DND-41 (cell line): ENCODE measurements around the gene FLNB.

Source experiments
- EZH2 ChIP-seq: IDR thresholded peaks from 3 replicates; pipeline ENCODE4 v1.6.1; 2012; ENCODE audit warnings: borderline replicate concordance, low read depth, mild to moderate bottlenecking, moderate library complexity, low read length, inconsistent platforms; ENCODE audit not compliant: severe bottlenecking
- TF ChIP-seq, protein P1 (sequence below): IDR thresholded peaks from 2 replicates; pipeline ENCODE4 v1.5.1; 2012; ENCODE audit warnings: borderline replicate concordance, low read length, moderate library complexity, mild to moderate bottlenecking; ENCODE audit not compliant: poor library complexity, severe bottlenecking; ENCODE audit errors: extremely low read depth

- no peak for TF ChIP-seq EZH2
- TF ChIP-seq, protein P1, sequence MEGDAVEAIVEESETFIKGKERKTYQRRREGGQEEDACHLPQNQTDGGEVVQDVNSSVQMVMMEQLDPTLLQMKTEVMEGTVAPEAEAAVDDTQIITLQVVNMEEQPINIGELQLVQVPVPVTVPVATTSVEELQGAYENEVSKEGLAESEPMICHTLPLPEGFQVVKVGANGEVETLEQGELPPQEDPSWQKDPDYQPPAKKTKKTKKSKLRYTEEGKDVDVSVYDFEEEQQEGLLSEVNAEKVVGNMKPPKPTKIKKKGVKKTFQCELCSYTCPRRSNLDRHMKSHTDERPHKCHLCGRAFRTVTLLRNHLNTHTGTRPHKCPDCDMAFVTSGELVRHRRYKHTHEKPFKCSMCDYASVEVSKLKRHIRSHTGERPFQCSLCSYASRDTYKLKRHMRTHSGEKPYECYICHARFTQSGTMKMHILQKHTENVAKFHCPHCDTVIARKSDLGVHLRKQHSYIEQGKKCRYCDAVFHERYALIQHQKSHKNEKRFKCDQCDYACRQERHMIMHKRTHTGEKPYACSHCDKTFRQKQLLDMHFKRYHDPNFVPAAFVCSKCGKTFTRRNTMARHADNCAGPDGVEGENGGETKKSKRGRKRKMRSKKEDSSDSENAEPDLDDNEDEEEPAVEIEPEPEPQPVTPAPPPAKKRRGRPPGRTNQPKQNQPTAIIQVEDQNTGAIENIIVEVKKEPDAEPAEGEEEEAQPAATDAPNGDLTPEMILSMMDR, result no peak
Measured at GRCh38 chr3:58051196-58051595, 43.0 kb downstream of the FLNB start.
